ENCODE data around the gene OSBPL9. TPM values are rescaled to one million over a fixed set of nuclear protein-coding genes. Genes with fewer than 3 reads are reported as not detected.

Gene OSBPL9
- total RNA-seq, 1 donor from 2014 or later, result 88.3 TPM

GRCh38 chr1:51664421-51665240 is 47.7 kb downstream of the OSBPL9 start:
- peaks cover 27% of the 10 kb centered on the region for H3K4me1 Mint-ChIP-seq (ENCODE audit: unreplicated experiment)
- no peaks in the 10 kb centered on the region for H3K9me3 Mint-ChIP-seq
- no peak overlapping the region for H3K4me3 Mint-ChIP-seq
- no peaks in the 10 kb centered on the region for H3K27me3 Mint-ChIP-seq
- peaks cover 9% of the 10 kb centered on the region for H3K36me3 Mint-ChIP-seq
- no peak overlapping the region for H3K27ac Mint-ChIP-seq
- no peak for DNase-seq (ENCODE audit: extremely low spot score, unreplicated experiment)
- no peak for TF ChIP-seq CTCF (conservative IDR thresholded peaks at IDR 0.05)

DNA sequence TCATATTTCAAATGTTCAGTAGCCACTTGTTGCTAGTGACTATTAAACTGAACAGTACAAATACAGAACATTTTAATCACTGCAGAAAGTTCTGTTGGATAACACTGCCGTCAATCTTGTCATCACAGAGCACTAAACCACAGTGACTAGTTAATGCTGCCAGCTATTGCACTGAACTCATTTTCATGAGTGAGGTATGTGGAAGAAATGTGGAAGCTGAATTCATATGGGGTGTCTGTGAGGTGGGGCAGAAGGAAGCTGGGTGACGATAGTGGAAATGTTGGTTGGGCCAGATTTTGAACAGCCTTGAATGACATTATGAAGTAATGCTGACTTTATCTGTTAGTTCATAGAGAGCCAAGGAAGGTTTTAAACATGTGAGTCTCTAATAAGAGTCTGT is 49.6 kb downstream of the OSBPL9 start:
- no peak for DNase-seq (ENCODE audit: extremely low spot score, unreplicated experiment)
- H3K27me3 Mint-ChIP-seq, result no peaks in the 10 kb centered on the region
- no peak for TF ChIP-seq CTCF (conservative IDR thresholded peaks at IDR 0.05)
- peaks cover 9% of the 10 kb centered on the region for H3K36me3 Mint-ChIP-seq
- peak overlapping the region; percentile 3 for H3K4me3 Mint-ChIP-seq
- peak overlapping the region; percentile 81 for H3K27ac Mint-ChIP-seq
- no peaks in the 10 kb centered on the region for H3K9me3 Mint-ChIP-seq
- peaks cover 13% of the 10 kb centered on the region for H3K4me1 Mint-ChIP-seq (ENCODE audit: unreplicated experiment)

DNA sequence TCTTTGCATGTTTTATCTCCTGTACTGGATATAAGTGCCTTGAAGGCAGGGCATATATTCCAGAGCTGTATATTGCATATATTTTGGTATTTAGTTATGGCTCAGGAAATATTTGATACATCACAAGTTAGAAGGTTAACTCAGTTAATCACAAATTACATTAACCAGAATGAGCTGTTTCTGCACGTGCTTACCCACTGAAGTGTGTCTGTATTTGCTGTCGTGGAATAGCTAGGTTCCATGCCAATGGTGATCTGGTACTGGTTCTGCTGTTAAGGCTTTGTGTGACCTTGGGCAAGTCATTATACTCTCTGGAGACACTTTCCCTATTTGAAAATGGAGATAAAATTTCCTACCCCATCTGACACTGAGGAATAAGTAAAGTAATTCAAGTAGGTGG is 50.7 kb downstream of the OSBPL9 start:
- Mint-ChIP-seq H3K27ac (no peak overlapping the region), H3K4me3 (no peak overlapping the region), H3K9me3 (no peaks in the 10 kb centered on the region), H3K27me3 (no peaks in the 10 kb centered on the region), H3K4me1 (ENCODE audit: unreplicated experiment) (peaks cover 13% of the 10 kb centered on the region), H3K36me3 (no peaks in the 10 kb centered on the region)
- no peak for DNase-seq (ENCODE audit: extremely low spot score, unreplicated experiment)
- TF ChIP-seq CTCF (conservative IDR thresholded peaks at IDR 0.05), result no peak

GRCh38 chr1:51669272-51669671 is 52.4 kb downstream of the OSBPL9 start:
- peaks cover 13% of the 10 kb centered on the region for H3K4me1 Mint-ChIP-seq (ENCODE audit: unreplicated experiment)
- no peak for TF ChIP-seq CTCF (conservative IDR thresholded peaks at IDR 0.05)
- peaks cover under 1% of the 10 kb centered on the region for H3K36me3 Mint-ChIP-seq
- H3K4me3 Mint-ChIP-seq, result peak overlapping the region; percentile 2
- no peaks in the 10 kb centered on the region for H3K9me3 Mint-ChIP-seq
- no peak for DNase-seq (ENCODE audit: extremely low spot score, unreplicated experiment)
- no peaks in the 10 kb centered on the region for H3K27me3 Mint-ChIP-seq
- peak overlapping the region; percentile 1 for H3K27ac Mint-ChIP-seq

- no peaks in the 10 kb centered on the region for H3K27me3 Mint-ChIP-seq
- H3K4me1 Mint-ChIP-seq (ENCODE audit: unreplicated experiment), result peaks cover 13% of the 10 kb centered on the region
- H3K36me3 Mint-ChIP-seq, result peaks cover 6% of the 10 kb centered on the region
- no peak for TF ChIP-seq CTCF (conservative IDR thresholded peaks at IDR 0.05)
- H3K27ac Mint-ChIP-seq, result no peak overlapping the region
- H3K4me3 Mint-ChIP-seq, result peak overlapping the region; percentile 2
- no peak for DNase-seq (ENCODE audit: extremely low spot score, unreplicated experiment)
- no peaks in the 10 kb centered on the region for H3K9me3 Mint-ChIP-seq
Observed at GRCh38 chr1:51669816-51670215, 52.9 kb downstream of the OSBPL9 start.

All from type B pancreatic cell (in vitro differentiated cells).